WTC11 (cell line): ENCODE measurements around the gene TRIOBP. TPM values are rescaled to one million over a fixed set of nuclear protein-coding genes. Genes with fewer than 3 reads are reported as not detected.

Experiments used
- ATAC-seq: fragments of 200-7000 bp; cut with Tn5 transposase; 2 replicates; pipeline ENCODE4 v1.10.0; 2021; ENCODE audit warnings: mild to moderate bottlenecking, moderate library complexity
- CTCF ChIA-PET: fragments of 300-600 bp; sonication (Branson Sonifier 250); formaldehyde crosslinking; loops from one replicate; lab custom pipeline; 2021; ENCODE audit warnings: antibody characterized with exemption; lab: Charles Lee
- POLR2A ChIA-PET: fragments of 350-600 bp; sonication (Branson Sonifier 250); formaldehyde crosslinking; loops from one replicate; lab custom pipeline; 2021; ENCODE audit warnings: antibody characterized with exemption; lab: Charles Lee
- DNase-seq: peaks from one replicate; pipeline ENCODE4 v3.0.0; 2021; ENCODE audit warnings: low spot score
- H3K27ac Mint-ChIP-seq: 2 replicates; pipeline ENCODE4 v1.8.0; 2021; ENCODE audit warnings: mixed read lengths
- H3K27me3 Mint-ChIP-seq: 2 replicates; pipeline ENCODE4 v1.8.0; 2021; ENCODE audit warnings: low read depth, mild to moderate bottlenecking, moderate library complexity, mixed read lengths
- H3K36me3 Mint-ChIP-seq: 2 replicates; pipeline ENCODE4 v1.8.0; 2021; ENCODE audit warnings: mixed read lengths
- H3K4me1 Mint-ChIP-seq: 2 replicates; pipeline ENCODE4 v1.8.0; 2022; ENCODE audit warnings: mixed read lengths
- H3K4me3 Mint-ChIP-seq: 2 replicates; pipeline ENCODE4 v1.8.0; 2021; ENCODE audit warnings: mild to moderate bottlenecking, moderate library complexity, mixed read lengths
- H3K9me3 Mint-ChIP-seq: 2 replicates; pipeline ENCODE4 v1.8.0; 2021; ENCODE audit warnings: mixed read lengths
- ATF1 ChIP-seq: sonication (generic); formaldehyde crosslinking; IDR thresholded peaks from 2 replicates; pipeline ENCODE4 v1.8.1; 2023; ENCODE audit warnings: mild to moderate bottlenecking, moderate library complexity, missing genetic modification reagents
- GRHL2 ChIP-seq: fragments of 250-450 bp; sonication (Bioruptor Pico); IDR thresholded peaks from 2 replicates; pipeline ENCODE4 v1.8.0; 2022; ENCODE audit warnings: mild to moderate bottlenecking, moderate library complexity; ENCODE audit not compliant: insufficient replicate concordance, severe bottlenecking
- IRF2 ChIP-seq: sonication (generic); formaldehyde crosslinking; IDR thresholded peaks from 2 replicates; pipeline ENCODE4 v1.8.0; 2022; ENCODE audit warnings: low read depth, missing genetic modification reagents, borderline replicate concordance
- KAT7 ChIP-seq: sonication (generic); formaldehyde crosslinking; IDR thresholded peaks from 2 replicates; pipeline ENCODE4 v1.8.1; 2023; ENCODE audit warnings: missing genetic modification reagents, mild to moderate bottlenecking, borderline replicate concordance
- MYBL2 ChIP-seq: sonication (generic); formaldehyde crosslinking; IDR thresholded peaks from 2 replicates; pipeline ENCODE4 v1.8.1; 2023; ENCODE audit warnings: mild to moderate bottlenecking, moderate library complexity, missing genetic modification reagents
- NFE2L1 ChIP-seq: sonication (generic); formaldehyde crosslinking; IDR thresholded peaks from 2 replicates; pipeline ENCODE4 v1.8.1; 2023; ENCODE audit warnings: missing genetic modification reagents
- SP1 ChIP-seq: sonication (generic); formaldehyde crosslinking; conservative IDR thresholded peaks from 2 replicates; pipeline ENCODE4 v1.8.1; 2022; ENCODE audit warnings: missing genetic modification reagents
- ZNF138 ChIP-seq: sonication (generic); formaldehyde crosslinking; conservative IDR thresholded peaks from 2 replicates; pipeline ENCODE4 v1.8.1; 2022; ENCODE audit warnings: mild to moderate bottlenecking, moderate library complexity, missing genetic modification reagents
- ZNF232 ChIP-seq: sonication (generic); formaldehyde crosslinking; IDR thresholded peaks from 2 replicates; pipeline ENCODE4 v1.8.0; 2022; ENCODE audit warnings: mild to moderate bottlenecking, missing genetic modification reagents
- total RNA-seq: library from RNA; stranded (reverse); gene quantifications from 3 replicates; pipeline ENCODE4 v1.2.3, GENCODE V29; 2021
- TF ChIP-seq, protein P1 (sequence below): sonication (generic); formaldehyde crosslinking; IDR thresholded peaks from 2 replicates; pipeline ENCODE4 v1.8.0; 2023; ENCODE audit warnings: missing genetic modification reagents, mild to moderate bottlenecking, borderline replicate concordance
- TF ChIP-seq, protein P2 (sequence below): sonication (generic); formaldehyde crosslinking; IDR thresholded peaks from 2 replicates; pipeline ENCODE4 v1.8.0; 2023; ENCODE audit warnings: mild to moderate bottlenecking, missing genetic modification reagents
- TF ChIP-seq, protein P3 (sequence below): sonication (generic); formaldehyde crosslinking; IDR thresholded peaks from 2 replicates; pipeline ENCODE4 v1.8.1; 2023; ENCODE audit warnings: mild to moderate bottlenecking, missing genetic modification reagents, moderate library complexity
- TF ChIP-seq, protein P4 (sequence below): sonication (generic); formaldehyde crosslinking; IDR thresholded peaks from 2 replicates; pipeline ENCODE4 v1.8.0; 2022; ENCODE audit warnings: mild to moderate bottlenecking, missing genetic modification reagents
- TF ChIP-seq, protein P5 (sequence below): sonication (generic); formaldehyde crosslinking; IDR thresholded peaks from 2 replicates; pipeline ENCODE4 v1.8.1; 2023; ENCODE audit warnings: mild to moderate bottlenecking, missing genetic modification reagents
- TF ChIP-seq, protein P6 (sequence below): sonication (generic); formaldehyde crosslinking; IDR thresholded peaks from 2 replicates; pipeline ENCODE4 v1.8.1; 2023; ENCODE audit warnings: mild to moderate bottlenecking, missing genetic modification reagents

The TRIOBP gene
- total RNA-seq, 1 experiment from 2014 or later = 54.0 TPM

DNA sequence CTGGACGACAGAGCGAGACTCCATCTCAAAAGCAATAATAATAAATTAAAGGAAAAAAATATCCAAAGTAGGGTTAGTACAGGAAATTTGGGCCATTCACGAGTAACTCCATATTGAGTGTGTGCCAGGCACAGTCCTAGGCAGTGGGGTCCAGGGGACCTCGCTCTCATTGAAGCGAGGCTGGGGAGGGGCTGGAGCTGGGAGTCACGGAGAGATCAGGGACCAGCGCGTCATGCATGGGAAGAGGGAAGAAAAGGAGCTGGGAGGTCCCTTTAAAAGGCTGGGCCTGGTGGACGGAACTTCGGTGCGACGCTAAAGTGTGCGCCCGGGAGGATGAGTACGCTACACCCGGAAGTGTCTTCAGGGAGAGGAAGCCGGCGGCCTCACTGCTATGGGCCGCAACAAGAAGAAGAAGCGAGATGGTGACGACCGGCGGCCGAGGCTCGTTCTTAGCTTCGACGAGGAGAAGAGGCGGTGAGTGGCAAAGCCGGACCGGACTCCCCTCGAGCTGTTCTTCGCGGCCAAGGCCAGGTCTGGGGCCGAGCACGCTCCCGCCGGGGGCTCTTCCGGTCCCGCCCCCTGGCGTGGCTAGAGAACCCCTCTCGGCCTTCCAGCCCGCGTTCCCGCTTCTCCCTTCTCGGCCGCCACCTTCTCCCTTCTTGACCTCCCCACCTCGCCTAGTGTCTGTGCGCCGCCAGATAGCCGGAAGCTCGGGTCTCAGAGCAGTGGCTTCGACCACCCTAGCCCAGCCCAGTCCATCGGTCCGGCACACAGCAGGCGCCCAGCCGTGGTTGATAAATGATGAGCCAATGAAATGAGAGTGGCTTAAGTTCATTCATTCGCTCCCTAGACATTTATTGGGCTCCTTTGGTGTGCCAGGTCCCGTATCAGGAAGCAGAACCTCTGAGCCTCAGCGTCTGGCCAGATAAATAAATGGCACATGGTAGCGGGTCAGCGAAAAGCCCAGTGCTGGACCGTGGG lies 10.6 kb upstream of the TRIOBP start, which contains the start of gene NOL12 (continued):
- TF ChIP-seq, protein P1, sequence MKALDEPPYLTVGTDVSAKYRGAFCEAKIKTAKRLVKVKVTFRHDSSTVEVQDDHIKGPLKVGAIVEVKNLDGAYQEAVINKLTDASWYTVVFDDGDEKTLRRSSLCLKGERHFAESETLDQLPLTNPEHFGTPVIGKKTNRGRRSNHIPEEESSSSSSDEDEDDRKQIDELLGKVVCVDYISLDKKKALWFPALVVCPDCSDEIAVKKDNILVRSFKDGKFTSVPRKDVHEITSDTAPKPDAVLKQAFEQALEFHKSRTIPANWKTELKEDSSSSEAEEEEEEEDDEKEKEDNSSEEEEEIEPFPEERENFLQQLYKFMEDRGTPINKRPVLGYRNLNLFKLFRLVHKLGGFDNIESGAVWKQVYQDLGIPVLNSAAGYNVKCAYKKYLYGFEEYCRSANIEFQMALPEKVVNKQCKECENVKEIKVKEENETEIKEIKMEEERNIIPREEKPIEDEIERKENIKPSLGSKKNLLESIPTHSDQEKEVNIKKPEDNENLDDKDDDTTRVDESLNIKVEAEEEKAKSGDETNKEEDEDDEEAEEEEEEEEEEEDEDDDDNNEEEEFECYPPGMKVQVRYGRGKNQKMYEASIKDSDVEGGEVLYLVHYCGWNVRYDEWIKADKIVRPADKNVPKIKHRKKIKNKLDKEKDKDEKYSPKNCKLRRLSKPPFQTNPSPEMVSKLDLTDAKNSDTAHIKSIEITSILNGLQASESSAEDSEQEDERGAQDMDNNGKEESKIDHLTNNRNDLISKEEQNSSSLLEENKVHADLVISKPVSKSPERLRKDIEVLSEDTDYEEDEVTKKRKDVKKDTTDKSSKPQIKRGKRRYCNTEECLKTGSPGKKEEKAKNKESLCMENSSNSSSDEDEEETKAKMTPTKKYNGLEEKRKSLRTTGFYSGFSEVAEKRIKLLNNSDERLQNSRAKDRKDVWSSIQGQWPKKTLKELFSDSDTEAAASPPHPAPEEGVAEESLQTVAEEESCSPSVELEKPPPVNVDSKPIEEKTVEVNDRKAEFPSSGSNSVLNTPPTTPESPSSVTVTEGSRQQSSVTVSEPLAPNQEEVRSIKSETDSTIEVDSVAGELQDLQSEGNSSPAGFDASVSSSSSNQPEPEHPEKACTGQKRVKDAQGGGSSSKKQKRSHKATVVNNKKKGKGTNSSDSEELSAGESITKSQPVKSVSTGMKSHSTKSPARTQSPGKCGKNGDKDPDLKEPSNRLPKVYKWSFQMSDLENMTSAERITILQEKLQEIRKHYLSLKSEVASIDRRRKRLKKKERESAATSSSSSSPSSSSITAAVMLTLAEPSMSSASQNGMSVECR (CRISPR knock-in tag) = peak; percentile 80; the same call in 1 of the 2 replicates
- TF ChIP-seq, protein P2, sequence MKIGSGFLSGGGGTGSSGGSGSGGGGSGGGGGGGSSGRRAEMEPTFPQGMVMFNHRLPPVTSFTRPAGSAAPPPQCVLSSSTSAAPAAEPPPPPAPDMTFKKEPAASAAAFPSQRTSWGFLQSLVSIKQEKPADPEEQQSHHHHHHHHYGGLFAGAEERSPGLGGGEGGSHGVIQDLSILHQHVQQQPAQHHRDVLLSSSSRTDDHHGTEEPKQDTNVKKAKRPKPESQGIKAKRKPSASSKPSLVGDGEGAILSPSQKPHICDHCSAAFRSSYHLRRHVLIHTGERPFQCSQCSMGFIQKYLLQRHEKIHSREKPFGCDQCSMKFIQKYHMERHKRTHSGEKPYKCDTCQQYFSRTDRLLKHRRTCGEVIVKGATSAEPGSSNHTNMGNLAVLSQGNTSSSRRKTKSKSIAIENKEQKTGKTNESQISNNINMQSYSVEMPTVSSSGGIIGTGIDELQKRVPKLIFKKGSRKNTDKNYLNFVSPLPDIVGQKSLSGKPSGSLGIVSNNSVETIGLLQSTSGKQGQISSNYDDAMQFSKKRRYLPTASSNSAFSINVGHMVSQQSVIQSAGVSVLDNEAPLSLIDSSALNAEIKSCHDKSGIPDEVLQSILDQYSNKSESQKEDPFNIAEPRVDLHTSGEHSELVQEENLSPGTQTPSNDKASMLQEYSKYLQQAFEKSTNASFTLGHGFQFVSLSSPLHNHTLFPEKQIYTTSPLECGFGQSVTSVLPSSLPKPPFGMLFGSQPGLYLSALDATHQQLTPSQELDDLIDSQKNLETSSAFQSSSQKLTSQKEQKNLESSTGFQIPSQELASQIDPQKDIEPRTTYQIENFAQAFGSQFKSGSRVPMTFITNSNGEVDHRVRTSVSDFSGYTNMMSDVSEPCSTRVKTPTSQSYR (CRISPR knock-in tag) = no peak
- no peak for TF ChIP-seq ZNF138 (CRISPR knock-in tag)
- TF ChIP-seq IRF2 (CRISPR knock-in tag) = no peak
- TF ChIP-seq NFE2L1 = peak; percentile 26; the same call in 1 of the 2 replicates
- TF ChIP-seq, protein P3, sequence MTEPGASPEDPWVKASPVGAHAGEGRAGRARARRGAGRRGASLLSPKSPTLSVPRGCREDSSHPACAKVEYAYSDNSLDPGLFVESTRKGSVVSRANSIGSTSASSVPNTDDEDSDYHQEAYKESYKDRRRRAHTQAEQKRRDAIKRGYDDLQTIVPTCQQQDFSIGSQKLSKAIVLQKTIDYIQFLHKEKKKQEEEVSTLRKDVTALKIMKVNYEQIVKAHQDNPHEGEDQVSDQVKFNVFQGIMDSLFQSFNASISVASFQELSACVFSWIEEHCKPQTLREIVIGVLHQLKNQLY = no peak
- TF ChIP-seq, protein P4, sequence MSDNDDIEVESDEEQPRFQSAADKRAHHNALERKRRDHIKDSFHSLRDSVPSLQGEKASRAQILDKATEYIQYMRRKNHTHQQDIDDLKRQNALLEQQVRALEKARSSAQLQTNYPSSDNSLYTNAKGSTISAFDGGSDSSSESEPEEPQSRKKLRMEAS = peak; percentile 80
- TF ChIP-seq, protein P5, sequence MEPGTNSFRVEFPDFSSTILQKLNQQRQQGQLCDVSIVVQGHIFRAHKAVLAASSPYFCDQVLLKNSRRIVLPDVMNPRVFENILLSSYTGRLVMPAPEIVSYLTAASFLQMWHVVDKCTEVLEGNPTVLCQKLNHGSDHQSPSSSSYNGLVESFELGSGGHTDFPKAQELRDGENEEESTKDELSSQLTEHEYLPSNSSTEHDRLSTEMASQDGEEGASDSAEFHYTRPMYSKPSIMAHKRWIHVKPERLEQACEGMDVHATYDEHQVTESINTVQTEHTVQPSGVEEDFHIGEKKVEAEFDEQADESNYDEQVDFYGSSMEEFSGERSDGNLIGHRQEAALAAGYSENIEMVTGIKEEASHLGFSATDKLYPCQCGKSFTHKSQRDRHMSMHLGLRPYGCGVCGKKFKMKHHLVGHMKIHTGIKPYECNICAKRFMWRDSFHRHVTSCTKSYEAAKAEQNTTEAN (CRISPR knock-in tag) = 0 out of 2 replicates have a peak, but pooled peaks have one; percentile 16
- peak; percentile 96 for TF ChIP-seq SP1 (CRISPR knock-in tag)
- 0 out of 2 replicates have a peak, but pooled peaks have one; percentile 51 for TF ChIP-seq ZNF232 (CRISPR knock-in tag)

DNA sequence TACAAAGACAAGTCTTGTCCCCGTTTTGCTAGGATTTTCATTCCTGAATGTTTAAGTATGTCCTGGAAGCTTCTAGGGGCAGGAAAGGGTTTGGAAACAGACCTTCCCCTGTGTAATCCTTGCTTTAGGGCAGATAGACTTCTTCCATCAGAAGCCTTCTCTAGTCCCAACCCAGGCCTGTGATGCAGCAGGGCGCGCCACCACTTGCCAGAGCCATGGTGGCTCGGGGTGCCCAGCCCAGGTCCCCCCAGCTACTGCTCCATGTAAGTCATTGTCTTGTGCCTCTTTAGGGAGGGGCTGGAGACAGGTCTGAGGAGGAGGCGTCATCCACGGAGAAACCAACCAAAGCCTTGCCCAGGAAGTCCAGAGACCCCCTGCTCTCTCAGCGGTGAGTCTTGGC lies 6.4 kb upstream of the TRIOBP start:
- no peaks in the 10 kb centered on the region for H3K9me3 Mint-ChIP-seq
- CTCF ChIA-PET = interaction anchor here (1.0 to 3.0 kb wide), 2 partner anchors 9 to 47 kb away, joined by 5 to 7 read pairs; no protein-coding TSS in a partner anchor

More for the DNA sequence above, 6.4 kb upstream of the TRIOBP start:
- ATAC-seq (no peak), DNase-seq (no peak)
- Mint-ChIP-seq H3K27me3 (no peaks in the 10 kb centered on the region), H3K4me1 (peaks cover 10% of the 10 kb centered on the region), H3K27ac (no peak overlapping the region), H3K4me3 (no peak overlapping the region), H3K36me3 (peaks cover 33% of the 10 kb centered on the region)
- POLR2A ChIA-PET = no interaction called here
- TF ChIP-seq MYBL2 (CRISPR knock-in tag) (no peak), GRHL2 (CRISPR knock-in tag) (no peak), KAT7 (CRISPR knock-in tag) (no peak), ATF1 (no peak)
- TF ChIP-seq, protein P6, sequence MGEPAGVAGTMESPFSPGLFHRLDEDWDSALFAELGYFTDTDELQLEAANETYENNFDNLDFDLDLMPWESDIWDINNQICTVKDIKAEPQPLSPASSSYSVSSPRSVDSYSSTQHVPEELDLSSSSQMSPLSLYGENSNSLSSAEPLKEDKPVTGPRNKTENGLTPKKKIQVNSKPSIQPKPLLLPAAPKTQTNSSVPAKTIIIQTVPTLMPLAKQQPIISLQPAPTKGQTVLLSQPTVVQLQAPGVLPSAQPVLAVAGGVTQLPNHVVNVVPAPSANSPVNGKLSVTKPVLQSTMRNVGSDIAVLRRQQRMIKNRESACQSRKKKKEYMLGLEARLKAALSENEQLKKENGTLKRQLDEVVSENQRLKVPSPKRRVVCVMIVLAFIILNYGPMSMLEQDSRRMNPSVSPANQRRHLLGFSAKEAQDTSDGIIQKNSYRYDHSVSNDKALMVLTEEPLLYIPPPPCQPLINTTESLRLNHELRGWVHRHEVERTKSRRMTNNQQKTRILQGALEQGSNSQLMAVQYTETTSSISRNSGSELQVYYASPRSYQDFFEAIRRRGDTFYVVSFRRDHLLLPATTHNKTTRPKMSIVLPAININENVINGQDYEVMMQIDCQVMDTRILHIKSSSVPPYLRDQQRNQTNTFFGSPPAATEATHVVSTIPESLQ (CRISPR knock-in tag) = no peak
